Thoracic aorta (tissue), 2 donors: ENCODE measurements around the gene APBA2. TPM values are rescaled to one million over a fixed set of nuclear protein-coding genes. Genes with fewer than 3 reads are reported as not detected.

ENCODE experiments used
- ATAC-seq: fragments of 150-250 bp; one replicate; pipeline ENCODE4 v1.8.0; 2017; ENCODE audit warnings: low read depth; ENCODE audit not compliant: insufficient number of reproducible peaks, low FRiP score
- DNase-seq: peaks from one replicate; pipeline ENCODE4 v3.0.0-alpha.2; 2020; ENCODE audit warnings: low spot score
- H3K27ac ChIP-seq, 2 donors: fragments of 200-600 bp; sonication (generic); 1 replicate in 1 of 2; 2 replicates in 1 of 2; pipeline ENCODE4 v1.5.1; 2016; ENCODE audit warnings: mild to moderate bottlenecking in 2 of 2, moderate library complexity in 2 of 2
- H3K27me3 ChIP-seq: fragments of 200-600 bp; sonication (generic); replicated peaks from 2 replicates; pipeline ENCODE4 v1.6.0; 2016; ENCODE audit warnings: mild to moderate bottlenecking; ENCODE audit not compliant: insufficient read depth
- H3K36me3 ChIP-seq: fragments of 200-600 bp; sonication (generic); one replicate; pipeline ENCODE4 v1.5.1; 2016
- H3K4me1 ChIP-seq, 2 donors: fragments of 200-600 bp; sonication (generic); 1 replicate in 1 of 2; 2 replicates in 1 of 2; pipeline versions ENCODE4 v1.5.1 to v1.6.0; 2016; ENCODE audit warnings: low read depth in 2 of 2, mild to moderate bottlenecking in 1 of 2; ENCODE audit not compliant: control insufficient read depth in 1 of 2
- H3K4me3 ChIP-seq: fragments of 200-600 bp; sonication (generic); 2 replicates; pipeline ENCODE4 v1.5.1; 2016; ENCODE audit warnings: mild to moderate bottlenecking
- H3K9me3 ChIP-seq: fragments of 200-600 bp; sonication (generic); 2 replicates; pipeline ENCODE4 v1.5.1; 2016
- CTCF ChIP-seq: fragments of 200-600 bp; sonication (generic); IDR thresholded peaks from one replicate; pipeline ENCODE4 v1.5.1; 2019; ENCODE audit warnings: antibody characterized with exemption
- total RNA-seq, 2 donors: library from RNA; depleted of rRNA; stranded (reverse); fragments of >200 nt; gene quantifications; one replicate each; pipeline versions ENCODE4 v1.1.0 to v1.2.3, GENCODE V29; 2016

The APBA2 gene
- total RNA-seq, 2 donors from 2014 or later: 4.9 to 5.6 TPM

GRCh38 chr15:29046281-29046810 is 160.6 kb downstream of the APBA2 start:
- no peak for TF ChIP-seq CTCF
- ATAC-seq (no peak), DNase-seq (no peak)
- Histone ChIP-seq H3K4me3 (no peak overlapping the region), H3K36me3 (no peaks in the 10 kb centered on the region), H3K27me3 (no peaks in the 10 kb centered on the region), H3K27ac (no peak overlapping the region), H3K9me3 (no peaks in the 10 kb centered on the region), H3K4me1 (peaks cover 0 to 15% of the 10 kb centered on the region in 2 donors)

- Histone ChIP-seq H3K36me3 (no peaks in the 10 kb centered on the region), H3K4me1 (peaks cover 0 to 15% of the 10 kb centered on the region in 2 donors), H3K4me3 (no peak overlapping the region), H3K27me3 (no peaks in the 10 kb centered on the region), H3K27ac (no peak overlapping the region), H3K9me3 (no peaks in the 10 kb centered on the region)
- no peak for TF ChIP-seq CTCF
- ATAC-seq (no peak), DNase-seq (no peak)
Observed at GRCh38 chr15:29046977-29047376, 161.2 kb downstream of the APBA2 start.

- H3K36me3 ChIP-seq: no peaks in the 10 kb centered on the region
- no peaks in the 10 kb centered on the region for H3K27me3 ChIP-seq
- H3K4me1 ChIP-seq: peaks cover 0 to 15% of the 10 kb centered on the region in 2 donors
- ATAC-seq: no peak
- no peak overlapping the region for H3K27ac ChIP-seq
- no peaks in the 10 kb centered on the region for H3K9me3 ChIP-seq
- H3K4me3 ChIP-seq: no peak overlapping the region
- TF ChIP-seq CTCF: no peak
- no peak for DNase-seq
Observed at GRCh38 chr15:29048011-29048410, 162.2 kb downstream of the APBA2 start.

GRCh38 chr15:29050870-29051269 is 165.1 kb downstream of the APBA2 start:
- TF ChIP-seq CTCF: no peak
- H3K36me3 ChIP-seq: no peaks in the 10 kb centered on the region
- H3K4me3 ChIP-seq: no peak overlapping the region
- H3K4me1 ChIP-seq: no peaks in the 10 kb centered on the region
- H3K9me3 ChIP-seq: no peaks in the 10 kb centered on the region
- DNase-seq (no peak), ATAC-seq (no peak)
- no peak overlapping the region for H3K27ac ChIP-seq
- H3K27me3 ChIP-seq: no peaks in the 10 kb centered on the region

GRCh38 chr15:29051422-29051821 is 165.6 kb downstream of the APBA2 start:
- Histone ChIP-seq H3K4me3 (no peak overlapping the region), H3K9me3 (no peaks in the 10 kb centered on the region), H3K36me3 (no peaks in the 10 kb centered on the region), H3K4me1 (no peaks in the 10 kb centered on the region), H3K27ac (no peak overlapping the region), H3K27me3 (no peaks in the 10 kb centered on the region)
- DNase-seq (no peak), ATAC-seq (no peak)
- TF ChIP-seq CTCF: no peak
